ENCODE results near the gene TSPAN4. TPM values are rescaled to one million over a fixed set of nuclear protein-coding genes. Genes with fewer than 3 reads are reported as not detected.

The TSPAN4 gene
- total RNA-seq, 1 donor: 15.5 TPM

- no peaks in the 10 kb centered on the region for H3K9me3 ChIP-seq (ENCODE audit: low read depth, low read length)
- H3K4me1 ChIP-seq (ENCODE audit: insufficient read depth, low read length): peaks cover 78% of the 10 kb centered on the region
- no peak overlapping the region for H3K4me3 ChIP-seq (ENCODE audit: low read length)
- H3K27me3 ChIP-seq (ENCODE audit: insufficient read depth, low read length): peaks cover 23% of the 10 kb centered on the region
These were observed 17.1 kb upstream of the TSPAN4 start for GRCh38 chr11:825366-826226.

DNA sequence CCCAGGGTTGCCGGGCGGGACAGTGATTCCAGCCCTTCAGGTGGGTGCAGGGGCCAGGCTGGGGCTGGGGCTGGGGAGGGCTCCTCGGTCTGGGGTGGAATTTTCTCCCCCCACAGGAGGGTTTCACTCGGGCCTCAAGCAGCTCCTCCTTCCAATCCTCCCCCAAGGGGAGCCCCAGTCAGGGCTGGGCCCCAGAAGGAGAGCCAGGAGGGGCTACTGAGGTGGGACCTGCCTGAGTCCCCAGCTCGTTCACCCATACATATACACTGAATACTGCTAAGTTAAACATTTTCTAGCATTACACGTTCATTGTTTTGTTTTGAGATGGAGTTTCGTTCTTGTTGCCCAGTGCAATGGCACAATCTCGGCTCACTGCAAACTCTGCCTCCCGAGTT lies 16.4 kb upstream of the TSPAN4 start:
- Histone ChIP-seq H3K4me1 (ENCODE audit: insufficient read depth, low read length) (peaks cover 78% of the 10 kb centered on the region), H3K27me3 (ENCODE audit: insufficient read depth, low read length) (peaks cover 29% of the 10 kb centered on the region)

GRCh38 chr11:826836-827145 lies 15.9 kb upstream of the TSPAN4 start:
- Histone ChIP-seq H3K4me1 (ENCODE audit: insufficient read depth, low read length) (peaks cover 75% of the 10 kb centered on the region), H3K27me3 (ENCODE audit: insufficient read depth, low read length) (peaks cover 35% of the 10 kb centered on the region), H3K9me3 (ENCODE audit: low read depth, low read length) (no peaks in the 10 kb centered on the region), H3K4me3 (ENCODE audit: low read length) (peak overlapping the region; percentile 35)

More for the DNA sequence above, 16.4 kb upstream of the TSPAN4 start:
- Histone ChIP-seq H3K4me3 (ENCODE audit: low read length) (no peak overlapping the region), H3K9me3 (ENCODE audit: low read depth, low read length) (no peaks in the 10 kb centered on the region)

DNA sequence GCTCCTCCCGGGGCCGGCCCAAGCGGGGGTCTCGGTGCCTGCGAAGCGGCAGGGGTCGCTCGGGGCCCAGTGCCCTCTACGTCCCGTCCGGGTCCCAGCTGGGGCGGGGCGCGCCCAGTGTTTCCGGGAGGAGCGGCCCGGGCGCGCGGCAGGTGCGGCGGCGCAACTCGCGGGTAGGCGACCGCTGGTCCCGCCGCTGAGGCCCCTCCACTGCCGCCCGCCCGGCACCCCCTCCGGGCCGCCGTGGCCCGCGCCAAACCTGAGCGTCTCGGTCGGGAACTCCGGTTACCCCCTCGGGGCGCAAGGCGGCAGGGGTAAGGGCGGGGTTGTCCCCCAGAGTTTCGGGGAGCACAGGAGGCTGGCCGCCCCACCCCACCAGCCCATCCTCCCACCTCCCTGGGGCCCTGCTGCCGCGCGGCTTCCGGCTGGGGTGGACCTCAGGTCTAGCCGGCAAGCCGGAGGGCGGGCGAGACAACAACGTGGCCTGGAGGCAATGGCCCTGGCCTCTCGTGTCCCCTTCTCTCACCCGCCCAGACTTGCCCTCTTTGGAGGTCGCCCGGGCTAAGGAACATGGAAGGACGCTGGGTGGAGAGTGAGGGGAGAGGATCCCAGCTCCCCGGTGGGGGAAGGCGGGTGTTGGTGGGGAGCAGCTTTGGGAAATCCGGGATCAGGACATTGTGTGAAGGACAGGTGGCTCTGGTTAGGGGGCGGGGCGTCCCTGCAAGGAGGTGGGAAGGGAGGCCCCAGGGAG lies 15.3 kb upstream of the TSPAN4 start:
- peaks cover 37% of the 10 kb centered on the region for H3K27me3 ChIP-seq (ENCODE audit: insufficient read depth, low read length)

DNA sequence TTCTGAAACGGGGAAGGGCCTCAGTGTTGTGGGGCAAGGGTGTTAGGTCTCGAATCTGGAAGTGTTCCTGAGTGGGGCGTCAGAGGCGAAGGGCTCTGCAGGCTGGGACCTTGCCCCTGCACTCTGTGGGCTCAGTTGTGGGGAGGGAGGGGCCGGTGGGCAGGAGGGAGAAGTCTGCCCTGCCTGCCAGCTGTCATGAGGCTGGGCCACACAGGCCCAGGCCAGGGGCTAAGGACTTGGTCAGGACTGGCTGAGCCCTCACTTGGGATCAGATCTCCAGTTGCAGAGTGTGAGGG lies 14.8 kb upstream of the TSPAN4 start, which contains the start of gene CRACR2B:
TSS of gene CRACR2B (plus strand) at position 23 of the 296 bp plus-strand sequence. CDS start 689 bp downstream, outside the sequence.
- Histone ChIP-seq H3K9me3 (ENCODE audit: low read depth, low read length) (no peaks in the 10 kb centered on the region), H3K27me3 (ENCODE audit: insufficient read depth, low read length) (peaks cover 37% of the 10 kb centered on the region), H3K4me1 (ENCODE audit: insufficient read depth, low read length) (peaks cover 71% of the 10 kb centered on the region), H3K4me3 (ENCODE audit: low read length) (peak within 1 kb of the TSS; percentile 35)

More for the DNA sequence above, 15.3 kb upstream of the TSPAN4 start:
- Histone ChIP-seq H3K4me3 (ENCODE audit: low read length) (peak overlapping the region; percentile 35), H3K4me1 (ENCODE audit: insufficient read depth, low read length) (peaks cover 73% of the 10 kb centered on the region), H3K9me3 (ENCODE audit: low read depth, low read length) (no peaks in the 10 kb centered on the region)

DNA sequence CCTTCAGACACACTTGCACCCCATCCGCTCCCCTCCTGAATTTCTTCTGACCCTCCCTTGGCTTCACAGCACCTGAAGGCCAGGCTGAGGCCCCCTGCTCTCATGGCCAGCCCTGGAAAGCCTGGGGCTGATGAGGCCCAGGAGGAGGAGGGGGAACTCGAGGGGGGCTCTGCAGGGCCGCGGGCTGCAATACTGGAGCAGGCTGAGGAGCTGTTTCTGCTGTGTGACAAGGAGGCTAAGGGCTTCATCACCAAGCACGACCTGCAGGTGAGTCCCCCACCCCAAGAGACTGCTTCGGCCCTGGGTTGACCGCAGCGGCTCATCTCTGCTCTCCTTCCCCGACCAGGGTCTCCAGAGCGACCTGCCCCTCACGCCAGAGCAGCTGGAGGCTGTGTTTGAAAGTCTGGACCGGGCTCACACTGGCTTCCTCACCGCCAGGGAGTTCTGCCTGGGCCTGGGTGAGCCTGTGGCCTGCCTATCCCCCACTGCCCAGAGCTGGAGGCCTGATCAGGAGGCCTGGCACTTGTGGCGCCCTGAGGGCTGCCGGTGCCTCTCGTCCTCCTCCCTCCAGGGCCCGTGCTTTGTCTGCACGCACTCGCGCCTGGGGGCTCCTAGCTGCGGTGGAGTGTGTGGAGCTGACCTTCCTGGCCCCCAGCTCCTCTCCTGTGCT lies 14.0 kb upstream of the TSPAN4 start:
- Histone ChIP-seq H3K4me1 (ENCODE audit: insufficient read depth, low read length) (peaks cover 73% of the 10 kb centered on the region), H3K9me3 (ENCODE audit: low read depth, low read length) (no peaks in the 10 kb centered on the region), H3K27me3 (ENCODE audit: insufficient read depth, low read length) (peaks cover 37% of the 10 kb centered on the region), H3K4me3 (ENCODE audit: low read length) (no peak overlapping the region)

GRCh38 chr11:829176-829846 lies 13.3 kb upstream of the TSPAN4 start:
- peaks cover 80% of the 10 kb centered on the region for H3K4me1 ChIP-seq (ENCODE audit: insufficient read depth, low read length)
- H3K4me3 ChIP-seq (ENCODE audit: low read length): no peak overlapping the region
- H3K27me3 ChIP-seq (ENCODE audit: insufficient read depth, low read length): peaks cover 37% of the 10 kb centered on the region
- H3K9me3 ChIP-seq (ENCODE audit: low read depth, low read length): no peaks in the 10 kb centered on the region

DNA sequence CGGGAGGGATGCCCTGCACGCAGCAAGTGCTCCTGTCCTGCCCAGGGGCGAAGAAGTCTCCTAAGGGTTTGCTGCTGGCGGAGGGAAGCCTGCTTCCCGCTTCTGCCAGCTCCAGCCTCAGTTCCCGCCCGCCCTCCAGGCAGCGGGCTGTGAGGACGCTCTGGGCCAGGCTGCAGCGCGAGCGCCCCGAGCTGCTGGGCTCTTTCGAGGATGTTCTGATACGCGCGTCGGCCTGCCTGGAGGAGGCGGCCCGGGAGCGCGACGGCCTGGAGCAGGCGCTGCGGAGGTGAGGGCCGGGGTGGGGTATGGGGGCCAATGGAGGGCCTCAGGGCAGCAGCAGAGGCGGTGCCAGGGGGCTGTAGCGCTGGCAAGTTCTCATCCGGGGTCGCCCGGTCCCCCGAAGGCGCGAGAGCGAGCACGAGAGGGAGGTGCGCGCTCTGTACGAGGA lies 12.8 kb upstream of the TSPAN4 start:
- Histone ChIP-seq H3K9me3 (ENCODE audit: low read depth, low read length) (no peaks in the 10 kb centered on the region), H3K27me3 (ENCODE audit: insufficient read depth, low read length) (peaks cover 37% of the 10 kb centered on the region), H3K4me3 (ENCODE audit: low read length) (peak overlapping the region; percentile 6), H3K4me1 (ENCODE audit: insufficient read depth, low read length) (peaks cover 86% of the 10 kb centered on the region)

- peak overlapping the region; percentile 6 for H3K4me3 ChIP-seq (ENCODE audit: low read length)
- H3K9me3 ChIP-seq (ENCODE audit: low read depth, low read length): no peaks in the 10 kb centered on the region
- H3K27me3 ChIP-seq (ENCODE audit: insufficient read depth, low read length): peaks cover 37% of the 10 kb centered on the region
- H3K4me1 ChIP-seq (ENCODE audit: insufficient read depth, low read length): peaks cover 87% of the 10 kb centered on the region
These were observed 12.1 kb upstream of the TSPAN4 start for GRCh38 chr11:830295-831117.

DNA sequence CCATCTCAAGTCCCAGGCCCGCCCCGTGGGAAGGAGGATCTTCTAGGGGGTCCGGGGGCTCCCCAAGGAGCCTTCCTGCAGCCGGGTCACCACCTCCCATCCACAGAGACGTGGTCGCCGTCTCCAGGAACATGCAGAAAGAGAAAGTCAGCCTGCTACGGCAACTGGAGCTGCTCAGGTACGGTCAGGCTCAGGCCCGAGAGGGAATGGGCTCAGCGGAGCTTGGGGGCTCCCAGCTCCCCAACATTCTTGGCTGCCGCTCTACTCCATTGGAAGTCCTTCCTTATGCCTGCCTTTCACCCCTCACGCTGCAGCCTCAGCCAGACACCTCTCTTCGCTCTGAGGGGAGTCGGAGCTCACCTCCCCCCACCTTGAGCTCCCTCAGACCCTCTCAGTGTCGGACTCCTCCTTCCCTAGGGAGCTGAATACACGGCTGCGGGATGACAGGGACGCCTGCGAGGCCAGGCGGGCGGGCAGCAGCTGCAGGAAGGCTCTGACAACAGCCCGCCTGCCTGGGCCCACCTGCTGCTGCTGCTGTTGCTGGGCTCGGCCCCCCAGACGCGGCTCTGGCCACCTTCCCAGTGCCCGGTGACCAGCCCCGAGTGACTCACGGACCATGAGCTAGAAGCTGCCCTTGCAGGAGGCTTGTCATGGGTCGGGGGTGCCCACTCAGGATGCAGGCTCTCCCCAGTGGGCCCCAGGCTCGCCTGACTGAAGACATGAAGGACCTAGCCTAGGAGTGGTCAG lies 11.4 kb upstream of the TSPAN4 start:
- H3K9me3 ChIP-seq (ENCODE audit: low read depth, low read length): no peaks in the 10 kb centered on the region
- H3K27me3 ChIP-seq (ENCODE audit: insufficient read depth, low read length): peaks cover 37% of the 10 kb centered on the region
- H3K4me3 ChIP-seq (ENCODE audit: low read length): no peak overlapping the region
- peaks cover 79% of the 10 kb centered on the region for H3K4me1 ChIP-seq (ENCODE audit: insufficient read depth, low read length)

- peaks cover 37% of the 10 kb centered on the region for H3K27me3 ChIP-seq (ENCODE audit: insufficient read depth, low read length)
- no peak overlapping the region for H3K4me3 ChIP-seq (ENCODE audit: low read length)
- no peaks in the 10 kb centered on the region for H3K9me3 ChIP-seq (ENCODE audit: low read depth, low read length)
- H3K4me1 ChIP-seq (ENCODE audit: insufficient read depth, low read length): peaks cover 72% of the 10 kb centered on the region
These were observed 10.6 kb upstream of the TSPAN4 start for GRCh38 chr11:831961-832528.

GRCh38 chr11:832529-833113 lies 10.0 kb upstream of the TSPAN4 start, which contains the start of gene CD151:
Gene CD151 (plus strand): TSS chr11:832952. CDS start chr11:836070, 3,118 bp downstream.
- Histone ChIP-seq H3K4me1 (ENCODE audit: insufficient read depth, low read length) (peaks cover 68% of the 10 kb centered on the region), H3K4me3 (ENCODE audit: low read length) (peak within 1 kb of the TSS; percentile 37), H3K27me3 (ENCODE audit: insufficient read depth, low read length) (peaks cover 37% of the 10 kb centered on the region), H3K9me3 (ENCODE audit: low read depth, low read length) (no peaks in the 10 kb centered on the region)
